ENCODE measurements around the gene ACLY. TPM values are rescaled to one million over a fixed set of nuclear protein-coding genes. Genes with fewer than 3 reads are reported as not detected.

Gene ACLY
- total RNA-seq, 2 experiments from 2014 or later, result 186 to 220 TPM

DNA sequence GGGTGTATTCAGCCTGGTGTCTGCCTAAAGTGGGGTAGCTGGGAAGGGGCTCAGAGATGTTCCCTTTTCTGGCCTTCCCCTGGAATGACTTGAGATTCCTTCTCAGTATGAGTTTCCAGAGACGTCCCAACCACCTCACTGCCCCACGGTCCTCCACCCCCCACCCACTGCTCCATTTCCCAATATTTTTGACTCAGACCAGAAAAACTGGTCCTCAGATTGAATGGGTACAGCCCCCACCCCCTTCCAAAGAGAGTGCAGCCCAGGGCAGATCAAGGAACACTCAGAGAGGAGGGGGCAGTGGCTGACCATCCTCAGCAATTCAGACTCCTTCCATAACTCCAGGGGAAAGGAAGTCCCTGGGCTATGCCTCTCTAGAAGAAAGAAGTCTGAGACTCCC is 3.2 kb downstream of the ACLY start:
- no peak for DNase-seq
- CTCF ChIA-PET, result interaction anchor here (0.9 kb wide), 1 partner anchor 36 kb away, joined by 3 read pairs; no protein-coding TSS in a partner anchor
- Mint-ChIP-seq H3K36me3 (peaks cover 37% of the 10 kb centered on the region), H3K27me3 (no peaks in the 10 kb centered on the region), H3K4me1 (peaks cover 40% of the 10 kb centered on the region), H3K4me3 (peak overlapping the region; percentile 5), H3K9me3 (ENCODE audit: low read depth) (no peaks in the 10 kb centered on the region), H3K27ac (no peak overlapping the region)
- ATAC-seq, result no peak

DNA sequence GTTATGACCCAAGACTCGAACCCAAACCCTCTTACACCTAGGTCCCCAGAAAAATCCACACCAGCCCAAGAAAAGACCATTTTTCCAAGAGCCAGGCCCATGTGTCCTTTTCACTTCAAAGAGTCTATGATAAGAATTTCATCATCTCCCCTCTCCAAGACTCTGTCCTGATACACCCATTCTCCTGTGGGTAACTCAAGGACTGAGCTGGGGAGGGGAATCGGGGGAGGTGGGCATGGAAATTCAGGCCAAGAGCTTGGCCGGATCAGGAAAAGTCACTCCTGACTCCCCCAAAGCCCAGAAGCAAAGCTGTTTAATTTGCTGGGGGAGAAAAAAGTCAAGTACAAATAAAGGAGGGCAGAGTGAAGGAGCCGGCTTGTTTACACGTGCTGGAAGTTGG is 3.7 kb downstream of the ACLY start:
- peaks cover 38% of the 10 kb centered on the region for H3K4me1 Mint-ChIP-seq
- DNase-seq, result no peak
- H3K27ac Mint-ChIP-seq, result no peak overlapping the region
- no peak for ATAC-seq
- peaks cover 42% of the 10 kb centered on the region for H3K36me3 Mint-ChIP-seq
- CTCF ChIA-PET, result interaction anchor here (0.9 kb wide), 1 partner anchor 35 kb away, joined by 3 read pairs; no protein-coding TSS in a partner anchor
- H3K9me3 Mint-ChIP-seq (ENCODE audit: low read depth), result no peaks in the 10 kb centered on the region
- no peaks in the 10 kb centered on the region for H3K27me3 Mint-ChIP-seq
- H3K4me3 Mint-ChIP-seq, result no peak overlapping the region

DNA sequence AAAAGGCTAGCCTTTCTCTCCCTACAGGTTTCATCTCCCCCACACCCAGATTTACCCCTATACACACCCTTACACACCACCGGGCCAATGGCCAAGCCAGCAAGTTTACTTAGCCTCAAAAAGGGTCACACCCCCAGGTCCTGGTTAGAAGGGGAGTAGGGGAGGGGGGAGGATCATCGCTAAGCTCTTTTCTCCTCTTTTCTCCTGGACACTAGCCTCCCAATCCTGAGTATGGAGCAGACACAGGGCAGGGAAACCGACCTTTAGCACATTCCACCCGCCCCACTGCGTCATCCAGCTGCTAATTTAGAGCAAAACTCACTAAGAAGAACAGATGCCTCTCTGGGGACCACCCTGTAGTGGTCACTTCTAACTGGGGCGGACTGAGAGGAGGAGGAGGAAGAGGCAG is 4.4 kb downstream of the ACLY start:
- Mint-ChIP-seq H3K27ac (peak overlapping the region; percentile 25), H3K27me3 (no peaks in the 10 kb centered on the region), H3K9me3 (ENCODE audit: low read depth) (no peaks in the 10 kb centered on the region), H3K36me3 (peaks cover 48% of the 10 kb centered on the region), H3K4me1 (peaks cover 34% of the 10 kb centered on the region), H3K4me3 (no peak overlapping the region)
- DNase-seq (no peak), ATAC-seq (no peak)
- CTCF ChIA-PET, result no interaction called here

DNA sequence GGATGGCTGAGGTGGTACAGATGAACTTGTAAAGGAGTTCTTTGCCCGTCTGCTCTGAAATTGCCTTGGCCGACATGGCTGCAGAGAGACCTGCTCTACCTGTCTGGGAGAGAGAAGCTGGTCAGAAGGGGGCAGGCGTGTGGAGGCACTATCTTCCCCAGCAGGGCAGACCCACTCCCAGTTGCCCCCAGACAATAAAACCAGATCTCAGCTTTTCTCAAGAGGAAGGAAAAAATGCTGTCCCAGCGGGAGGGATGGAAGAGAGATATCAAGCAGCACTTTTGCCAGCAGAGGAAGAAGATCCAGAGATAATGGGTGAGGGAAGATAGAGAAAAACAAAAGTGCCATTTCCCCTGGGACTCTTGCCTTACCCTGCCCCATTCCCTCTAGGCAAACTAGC is 5.0 kb downstream of the ACLY start:
- DNase-seq (no peak), ATAC-seq (no peak)
- no peaks in the 10 kb centered on the region for H3K9me3 Mint-ChIP-seq (ENCODE audit: low read depth)
- peaks cover 31% of the 10 kb centered on the region for H3K4me1 Mint-ChIP-seq
- no peak overlapping the region for H3K27ac Mint-ChIP-seq
- no peak overlapping the region for H3K4me3 Mint-ChIP-seq
- CTCF ChIA-PET, result no interaction called here
- peaks cover 49% of the 10 kb centered on the region for H3K36me3 Mint-ChIP-seq
- no peaks in the 10 kb centered on the region for H3K27me3 Mint-ChIP-seq

DNA sequence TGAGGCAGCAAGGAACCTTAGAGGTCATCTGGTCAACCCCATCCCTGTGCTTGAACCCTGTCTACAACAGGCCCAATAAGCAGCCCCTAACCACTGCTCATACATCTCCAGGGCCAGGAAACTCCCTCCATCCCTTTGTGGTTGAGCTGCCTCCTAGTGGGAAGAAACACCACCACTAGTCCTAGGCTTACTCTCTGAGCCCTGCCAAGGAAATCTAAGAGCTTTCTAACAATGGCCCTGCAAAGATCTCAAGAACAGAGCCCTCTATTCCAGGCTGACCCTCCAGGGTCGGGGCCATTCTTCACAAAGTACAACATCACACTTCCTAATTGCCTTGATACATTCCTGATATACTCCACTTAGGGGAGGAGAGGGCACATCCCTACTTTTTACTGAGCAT is 5.8 kb downstream of the ACLY start:
- H3K4me1 Mint-ChIP-seq, result peaks cover 31% of the 10 kb centered on the region
- DNase-seq, result no peak
- CTCF ChIA-PET, result no interaction called here
- no peak overlapping the region for H3K4me3 Mint-ChIP-seq
- H3K36me3 Mint-ChIP-seq, result peaks cover 52% of the 10 kb centered on the region
- ATAC-seq, result no peak
- no peak overlapping the region for H3K27ac Mint-ChIP-seq
- no peaks in the 10 kb centered on the region for H3K9me3 Mint-ChIP-seq (ENCODE audit: low read depth)
- no peaks in the 10 kb centered on the region for H3K27me3 Mint-ChIP-seq

DNA sequence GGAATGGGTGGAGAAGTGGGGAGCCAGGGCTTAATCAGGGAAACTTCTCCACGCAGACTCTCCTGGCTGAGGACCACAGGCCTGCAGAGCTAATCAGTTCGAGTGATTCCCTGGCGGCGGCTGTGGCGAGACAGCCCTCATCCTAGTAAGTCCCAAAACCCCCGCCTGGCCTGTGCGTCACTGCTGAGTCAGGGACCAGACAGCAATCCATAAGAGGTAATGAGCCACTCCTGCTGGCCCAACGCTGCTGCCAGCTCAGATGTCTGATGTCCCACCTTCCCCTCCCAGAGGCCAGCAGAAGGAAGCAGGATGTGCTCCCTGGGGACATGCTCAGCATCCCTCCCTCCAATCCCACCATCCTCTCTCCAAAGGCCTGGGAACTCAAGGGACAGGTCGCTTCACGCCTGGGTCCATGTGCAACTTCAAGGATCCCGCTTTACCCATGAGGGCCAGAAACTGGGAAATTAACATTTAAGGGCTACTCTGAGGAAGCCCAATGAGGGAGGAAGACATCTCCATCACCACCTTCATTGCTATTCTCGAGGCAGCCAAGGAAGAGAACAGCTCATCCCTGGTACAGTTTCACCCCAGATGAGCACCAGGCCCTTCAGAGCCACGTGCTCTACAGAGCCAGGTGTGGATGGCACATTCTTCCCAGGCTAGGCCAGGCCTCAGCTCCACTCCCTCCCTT is 7.9 kb downstream of the ACLY start:
- no peak for ATAC-seq
- no peak for DNase-seq
- CTCF ChIA-PET, result no interaction called here
- Mint-ChIP-seq H3K36me3 (peaks cover 56% of the 10 kb centered on the region), H3K9me3 (ENCODE audit: low read depth) (no peaks in the 10 kb centered on the region), H3K27ac (no peak overlapping the region), H3K4me1 (peaks cover 14% of the 10 kb centered on the region), H3K27me3 (no peaks in the 10 kb centered on the region), H3K4me3 (no peak overlapping the region)

DNA sequence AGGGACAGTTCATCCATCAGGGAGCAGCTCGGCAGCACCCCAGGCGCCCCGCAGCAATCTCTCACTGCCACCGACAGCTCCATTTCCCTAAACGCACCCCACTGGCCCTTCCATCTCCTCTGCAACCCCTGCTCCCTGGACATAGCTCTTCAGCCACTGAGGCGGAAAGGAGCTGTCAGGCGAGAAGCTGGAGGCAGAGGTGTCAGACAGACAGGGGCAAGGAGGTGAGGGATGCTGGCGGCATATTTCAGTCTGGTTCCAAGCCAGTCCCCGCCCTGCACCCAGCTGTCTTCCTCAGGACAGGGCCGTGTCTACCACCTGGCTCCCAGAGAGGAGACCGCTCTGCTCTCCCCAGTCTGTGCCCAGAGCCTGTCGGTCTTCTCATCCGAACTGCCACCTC is 9.7 kb downstream of the ACLY start:
- no peak for DNase-seq
- Mint-ChIP-seq H3K4me1 (no peaks in the 10 kb centered on the region), H3K36me3 (peaks cover 51% of the 10 kb centered on the region), H3K27me3 (no peaks in the 10 kb centered on the region), H3K27ac (no peak overlapping the region), H3K9me3 (ENCODE audit: low read depth) (no peaks in the 10 kb centered on the region), H3K4me3 (no peak overlapping the region)
- no peak for ATAC-seq
- CTCF ChIA-PET, result no interaction called here

DNA sequence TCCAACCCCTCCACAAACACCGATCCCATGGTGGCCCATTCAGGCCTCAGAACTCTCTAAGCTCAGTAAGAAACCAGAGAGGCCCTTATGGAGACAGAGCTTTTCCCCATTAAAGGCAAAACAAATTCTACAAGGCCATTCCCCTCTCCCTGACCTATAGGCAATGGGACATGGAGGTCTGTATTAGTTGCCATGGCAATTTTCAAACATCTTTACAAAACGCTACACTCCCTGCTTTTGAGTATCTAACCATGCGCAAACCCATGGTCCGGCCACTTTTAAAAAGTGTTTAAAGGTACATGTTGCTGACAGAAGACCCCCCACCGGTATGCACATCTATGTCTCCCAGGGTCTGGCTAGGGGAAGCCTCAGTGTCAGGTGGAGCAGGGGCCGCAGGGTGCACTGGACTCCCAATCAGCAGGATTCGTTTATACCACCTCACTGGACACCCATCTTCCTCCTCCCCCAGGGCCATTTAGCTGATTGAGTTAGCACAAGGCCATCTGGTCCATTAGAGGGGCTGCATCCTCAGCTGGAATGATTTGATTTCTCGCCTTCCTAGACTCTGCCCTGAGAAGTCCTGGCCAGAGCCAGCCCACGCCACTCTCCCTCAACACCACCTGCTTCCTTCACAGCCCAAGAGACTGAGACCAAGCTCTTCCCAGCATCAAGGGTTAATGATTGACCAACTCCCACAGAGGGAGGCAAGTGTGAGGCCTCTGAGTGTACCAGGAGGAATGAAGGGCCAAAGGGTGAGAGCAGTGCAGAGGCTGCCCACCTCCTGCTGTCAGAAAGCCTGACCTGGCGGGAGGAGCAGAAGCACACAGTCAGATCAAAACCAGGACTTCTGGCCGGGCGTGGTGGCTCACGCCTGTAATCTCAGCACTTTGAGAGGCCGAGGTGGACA is 10.9 kb downstream of the ACLY start:
- Mint-ChIP-seq H3K4me1 (no peaks in the 10 kb centered on the region), H3K4me3 (no peak overlapping the region), H3K27me3 (no peaks in the 10 kb centered on the region), H3K27ac (no peak overlapping the region), H3K9me3 (ENCODE audit: low read depth) (no peaks in the 10 kb centered on the region), H3K36me3 (peaks cover 47% of the 10 kb centered on the region)
- CTCF ChIA-PET, result no interaction called here
- ATAC-seq (no peak), DNase-seq (no peak)

DNA sequence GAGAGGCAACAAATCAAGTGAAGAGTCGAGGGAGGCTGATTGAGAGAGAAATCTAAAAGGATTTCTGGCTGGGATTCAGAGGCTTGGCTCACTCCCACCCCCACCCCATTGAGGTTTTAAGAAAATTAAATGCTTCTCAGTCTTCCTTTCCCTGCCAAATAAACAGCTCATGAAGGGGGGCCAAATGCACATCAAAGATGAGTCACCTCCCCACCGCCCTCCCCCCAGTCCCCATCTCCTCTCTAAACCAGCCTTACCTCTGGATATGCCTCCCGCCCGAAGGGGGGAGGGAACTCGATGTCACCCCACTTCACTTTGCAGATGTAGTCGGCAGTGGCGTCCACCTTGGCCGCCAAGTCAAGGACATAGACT is 11.6 kb downstream of the ACLY start:
- DNase-seq (no peak), ATAC-seq (no peak)
- H3K4me1 Mint-ChIP-seq, result no peaks in the 10 kb centered on the region
- CTCF ChIA-PET, result no interaction called here
- no peaks in the 10 kb centered on the region for H3K27me3 Mint-ChIP-seq
- no peak overlapping the region for H3K27ac Mint-ChIP-seq
- no peaks in the 10 kb centered on the region for H3K9me3 Mint-ChIP-seq (ENCODE audit: low read depth)
- peaks cover 41% of the 10 kb centered on the region for H3K36me3 Mint-ChIP-seq
- H3K4me3 Mint-ChIP-seq, result no peak overlapping the region

DNA sequence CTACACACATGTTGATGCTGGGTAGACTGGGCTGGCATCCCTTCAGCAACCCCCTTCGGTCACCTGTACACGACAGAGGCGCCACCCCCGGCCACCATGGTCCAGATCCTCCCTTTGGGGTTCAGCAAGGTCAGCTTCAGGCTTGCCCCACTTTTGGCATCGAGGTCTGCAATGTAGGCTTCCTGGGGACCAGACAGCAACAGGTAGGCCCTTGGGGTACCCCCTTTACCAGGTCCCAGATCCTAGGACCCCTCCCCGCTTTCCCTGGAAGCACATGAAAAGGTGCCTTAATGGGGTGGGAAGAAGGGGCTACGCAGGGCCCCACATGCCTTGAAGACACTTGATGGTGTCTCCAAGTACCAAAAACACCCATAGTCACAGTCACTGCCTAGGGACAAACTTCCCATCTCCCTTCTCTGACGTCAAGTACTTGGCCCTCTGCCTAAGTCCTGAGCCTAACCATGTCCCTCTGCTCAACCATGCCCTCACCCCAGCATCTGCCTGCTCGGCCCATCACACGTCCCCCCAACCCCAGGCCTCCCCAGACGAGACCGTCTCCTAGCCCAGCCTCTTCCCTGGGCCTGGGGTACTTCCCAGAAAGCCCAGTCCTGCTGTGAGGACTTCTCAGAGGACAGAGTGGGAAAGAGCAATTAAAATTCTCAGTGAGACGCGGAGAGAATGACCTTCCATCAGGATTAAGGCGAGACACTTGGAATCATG is 12.1 kb downstream of the ACLY start:
- no peak for DNase-seq
- ATAC-seq, result no peak
- no peak overlapping the region for H3K27ac Mint-ChIP-seq
- H3K9me3 Mint-ChIP-seq (ENCODE audit: low read depth), result no peaks in the 10 kb centered on the region
- peaks cover 43% of the 10 kb centered on the region for H3K36me3 Mint-ChIP-seq
- H3K4me3 Mint-ChIP-seq, result no peak overlapping the region
- CTCF ChIA-PET, result no interaction called here
- H3K4me1 Mint-ChIP-seq, result no peaks in the 10 kb centered on the region
- no peaks in the 10 kb centered on the region for H3K27me3 Mint-ChIP-seq

DNA sequence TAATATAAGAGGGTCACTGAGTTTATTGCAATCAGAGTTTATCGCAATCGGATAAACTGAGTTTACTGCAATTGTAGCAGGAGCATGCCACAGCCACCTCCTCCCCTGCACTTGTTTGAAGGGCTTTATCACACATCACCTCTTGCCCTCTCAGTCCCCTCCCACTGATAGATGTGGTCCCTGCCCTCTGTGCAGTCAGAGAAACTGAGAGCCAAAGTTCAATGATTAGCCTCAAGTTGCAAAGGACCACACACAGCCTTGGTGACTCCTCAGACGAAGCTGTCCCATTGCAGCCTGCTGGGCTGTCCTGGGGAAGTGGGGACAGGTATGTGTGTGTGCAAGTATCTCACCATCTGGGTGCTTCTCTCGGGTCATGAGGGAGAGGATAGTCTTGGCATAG is 13.6 kb downstream of the ACLY start:
- no peak for ATAC-seq
- no peaks in the 10 kb centered on the region for H3K4me1 Mint-ChIP-seq
- CTCF ChIA-PET, result no interaction called here
- no peak overlapping the region for H3K4me3 Mint-ChIP-seq
- H3K27ac Mint-ChIP-seq, result no peak overlapping the region
- no peaks in the 10 kb centered on the region for H3K9me3 Mint-ChIP-seq (ENCODE audit: low read depth)
- peaks cover 42% of the 10 kb centered on the region for H3K36me3 Mint-ChIP-seq
- H3K27me3 Mint-ChIP-seq, result no peaks in the 10 kb centered on the region
- DNase-seq, result no peak

DNA sequence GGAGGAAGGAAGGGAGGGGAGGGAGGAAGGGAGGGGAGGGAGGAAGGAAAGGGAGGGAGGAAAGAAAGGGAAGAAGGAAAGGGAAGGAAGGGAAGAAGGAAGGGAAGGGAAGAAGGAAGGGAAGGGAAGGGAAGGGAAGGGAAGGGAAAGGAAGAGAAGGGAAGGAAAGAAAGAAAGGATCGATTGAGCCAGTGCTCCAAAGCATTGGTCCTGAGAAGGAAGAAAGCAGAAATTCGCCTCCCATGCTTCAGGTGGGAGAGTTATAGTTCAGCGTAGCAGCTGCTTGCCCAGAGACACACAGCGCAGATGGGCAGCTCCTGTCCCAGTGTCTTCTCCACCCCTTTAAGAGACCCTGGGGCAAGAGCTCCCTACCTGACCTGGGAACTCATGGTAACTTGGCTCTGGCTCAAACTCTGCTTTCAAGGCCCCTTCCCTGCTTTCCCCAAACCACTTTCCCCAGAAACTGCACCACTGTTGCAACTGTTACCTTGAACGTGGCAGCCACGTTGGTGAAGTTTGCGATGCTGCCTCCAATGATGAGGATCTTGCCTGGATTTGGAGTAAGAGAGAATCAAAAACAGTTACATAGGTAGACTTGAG is 14.4 kb downstream of the ACLY start:
- CTCF ChIA-PET, result no interaction called here
- ATAC-seq, result no peak

DNA sequence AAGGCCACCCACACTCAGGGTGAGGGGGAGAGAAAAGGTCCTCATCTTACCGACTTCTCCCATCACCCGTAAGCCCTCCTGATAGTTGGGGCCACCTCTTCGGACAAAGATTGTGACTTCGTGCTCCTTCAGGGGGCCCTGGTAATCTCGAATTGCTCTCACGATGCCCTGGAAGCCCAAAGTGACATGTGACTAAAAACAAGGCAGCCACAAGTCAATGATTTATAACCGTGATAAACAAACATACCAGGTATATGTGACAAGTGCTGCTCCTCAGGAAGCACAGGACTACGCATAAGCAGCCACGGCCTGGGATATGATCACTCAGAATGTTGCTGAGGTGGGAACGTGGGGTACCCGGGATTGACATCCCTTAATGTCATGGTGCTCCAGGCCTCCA is 17.1 kb downstream of the ACLY start:
- Mint-ChIP-seq H3K4me1 (no peaks in the 10 kb centered on the region), H3K27ac (no peak overlapping the region), H3K36me3 (peaks cover 43% of the 10 kb centered on the region), H3K9me3 (ENCODE audit: low read depth) (no peaks in the 10 kb centered on the region), H3K27me3 (no peaks in the 10 kb centered on the region), H3K4me3 (no peak overlapping the region)
- DNase-seq (no peak), ATAC-seq (no peak)
- CTCF ChIA-PET, result no interaction called here

More for the DNA sequence above, 14.4 kb downstream of the ACLY start:
- no peaks in the 10 kb centered on the region for H3K9me3 Mint-ChIP-seq (ENCODE audit: low read depth)
- no peaks in the 10 kb centered on the region for H3K27me3 Mint-ChIP-seq
- no peak overlapping the region for H3K4me3 Mint-ChIP-seq
- peaks cover 37% of the 10 kb centered on the region for H3K36me3 Mint-ChIP-seq
- DNase-seq, result no peak
- H3K27ac Mint-ChIP-seq, result no peak overlapping the region
- H3K4me1 Mint-ChIP-seq, result no peaks in the 10 kb centered on the region
